IMR-90 (cell line): ENCODE data around the gene GCNT3. TPM values are rescaled to one million over a fixed set of nuclear protein-coding genes. Genes with fewer than 3 reads are reported as not detected.

Experiments used
- ATAC-seq: fragments of 200-7000 bp; cut with Tn5 transposase; 2 replicates; pipeline ENCODE4 v1.9.1; 2020; ENCODE audit warnings: low read depth, mild to moderate bottlenecking, moderate library complexity
- BruUV-seq: library from RNA; stranded (reverse); fragments of 400-500 nt; replicated peaks from 2 replicates; lab custom pipeline; 2021; lab: Mats Ljungman, UMichigan
- CTCF ChIA-PET: fragments of 300-600 bp; formaldehyde crosslinking; extraction: SDS; loops from one replicate; lab custom pipeline; 2021; ENCODE audit warnings: antibody characterized with exemption; lab: Yijun Ruan, JAX
- POLR2A ChIA-PET: fragments of 300-600 bp; sonication (Branson Sonifier 250); formaldehyde crosslinking; loops from one replicate; lab custom pipeline; 2022; ENCODE audit warnings: antibody characterized with exemption; ENCODE audit not compliant: unreplicated experiment; lab: Charles Lee
- DNase-seq: peaks from one replicate; pipeline ENCODE4 v3.0.0; 2013
- H2AFZ ChIP-seq: replicated peaks from 2 replicates; pipeline ENCODE3; 2013; ENCODE audit warnings: low read length, mild to moderate bottlenecking; ENCODE audit not compliant: poor library complexity
- H2AK5ac ChIP-seq: 2 replicates; pipeline ENCODE4 v1.6.1; 2013; ENCODE audit warnings: low read depth, low read length, inconsistent platforms
- H2AK9ac ChIP-seq: replicated peaks from 2 replicates; pipeline ENCODE3; 2013; ENCODE audit warnings: mild to moderate bottlenecking, low read depth, low read length, moderate library complexity; ENCODE audit not compliant: poor library complexity
- H2BK120ac ChIP-seq: 2 replicates; pipeline ENCODE4 v1.6.1; 2013; ENCODE audit warnings: low read depth, low read length, inconsistent platforms
- H2BK15ac ChIP-seq: 3 replicates; pipeline ENCODE4 v1.6.1; 2013; ENCODE audit warnings: low read depth, low read length, inconsistent platforms
- H2BK20ac ChIP-seq: 2 replicates; pipeline ENCODE4 v1.6.1; 2013; ENCODE audit warnings: low read depth, mild to moderate bottlenecking, inconsistent platforms, low read length, moderate library complexity
- H2BK5ac ChIP-seq: 2 replicates; pipeline ENCODE4 v1.6.1; 2013; ENCODE audit warnings: mild to moderate bottlenecking, low read depth, low read length, inconsistent platforms; ENCODE audit not compliant: poor library complexity, severe bottlenecking
- H3K14ac ChIP-seq: replicated peaks from 2 replicates; pipeline ENCODE4 v1.6.1; 2013; ENCODE audit warnings: low read depth, low read length, inconsistent platforms
- H3K18ac ChIP-seq: 2 replicates; pipeline ENCODE4 v1.6.1; 2013; ENCODE audit warnings: low read depth, low read length, control low read depth
- H3K23ac ChIP-seq: 2 replicates; pipeline ENCODE4 v1.6.1; 2013; ENCODE audit warnings: low read depth, low read length, inconsistent platforms
- H3K27ac ChIP-seq: 2 replicates; pipeline ENCODE4 v1.5.1; 2013; ENCODE audit warnings: mild to moderate bottlenecking, control low read depth, low read length; ENCODE audit not compliant: insufficient read depth
- H3K27me3 ChIP-seq: 2 replicates; pipeline ENCODE4 v1.6.1; 2013; ENCODE audit warnings: low read length; ENCODE audit not compliant: control insufficient read depth, insufficient read depth
- H3K36me3 ChIP-seq: 2 replicates; pipeline ENCODE4 v1.6.1; 2013; ENCODE audit warnings: low read length, mixed read lengths; ENCODE audit not compliant: control insufficient read depth, insufficient read depth
- H3K4ac ChIP-seq: 2 replicates; pipeline ENCODE4 v1.6.1; 2013; ENCODE audit warnings: low read depth, low read length, inconsistent platforms
- H3K4me1 ChIP-seq: 2 replicates; pipeline ENCODE4 v1.6.1; 2013; ENCODE audit warnings: low read length, mixed read lengths; ENCODE audit not compliant: control insufficient read depth, insufficient read depth
- H3K4me2 ChIP-seq: 2 replicates; pipeline ENCODE4 v1.6.1; 2013; ENCODE audit warnings: low read depth, mild to moderate bottlenecking, control low read depth, low read length, moderate library complexity
- H3K4me3 ChIP-seq: 2 replicates; pipeline ENCODE4 v1.5.1; 2013; ENCODE audit warnings: low read depth, mild to moderate bottlenecking, control low read depth, low read length, moderate library complexity; ENCODE audit not compliant: insufficient read depth
- H3K56ac ChIP-seq: 2 replicates; pipeline ENCODE4 v1.6.1; 2013; ENCODE audit warnings: low read length, inconsistent platforms; ENCODE audit not compliant: insufficient read depth; ENCODE audit errors: extremely low read depth
- H3K79me1 ChIP-seq, 2 experiments: 2 replicates each; pipeline ENCODE4 v1.6.1; 2013; ENCODE audit warnings: low read length in 2 of 2, inconsistent platforms in 1 of 2, low read depth in 1 of 2
- H3K9ac ChIP-seq: 2 replicates; pipeline ENCODE4 v1.6.1; 2013; ENCODE audit warnings: low read depth, low read length, control low read depth
- H3K9me1 ChIP-seq: 2 replicates; pipeline ENCODE4 v1.6.1; 2013; ENCODE audit warnings: low read length, inconsistent platforms; ENCODE audit not compliant: insufficient read depth
- H3K9me3 ChIP-seq: 2 replicates; pipeline ENCODE4 v1.6.1; 2013; ENCODE audit warnings: low read length; ENCODE audit not compliant: control insufficient read depth, insufficient read depth
- H4K20me1 ChIP-seq: 2 replicates; pipeline ENCODE4 v1.6.1; 2013; ENCODE audit warnings: low read length, inconsistent platforms; ENCODE audit not compliant: insufficient read depth
- H4K5ac ChIP-seq: 2 replicates; pipeline ENCODE4 v1.6.1; 2013; ENCODE audit warnings: mild to moderate bottlenecking, low read depth, low read length, control low read depth
- H4K8ac ChIP-seq, 2 experiments: 2 replicates each; pipeline ENCODE4 v1.6.1; 2013; ENCODE audit warnings: low read depth in 2 of 2, low read length in 2 of 2, control low read depth in 1 of 2, inconsistent platforms in 1 of 2
- H4K91ac ChIP-seq: 2 replicates; pipeline ENCODE4 v1.6.1; 2013; ENCODE audit warnings: low read depth, low read length, inconsistent platforms; ENCODE audit not compliant: insufficient read depth
- BHLHE40 ChIP-seq: fragments of 150-350 bp; IDR thresholded peaks from 2 replicates; pipeline ENCODE4 v1.6.1; 2016; ENCODE audit warnings: mild to moderate bottlenecking, low read depth, low read length
- CEBPB ChIP-seq: IDR thresholded peaks from 2 replicates; pipeline ENCODE4 v1.6.1; 2012; ENCODE audit warnings: low read depth, low read length, improper control_type of control experiment
- CHD1 ChIP-seq: IDR thresholded peaks from 2 replicates; pipeline ENCODE4 v1.6.1; 2012; ENCODE audit warnings: low read depth, low read length, improper control_type of control experiment
- FOS ChIP-seq: fragments of 150-350 bp; IDR thresholded peaks from 2 replicates; pipeline ENCODE4 v1.6.1; 2016; ENCODE audit warnings: low read depth, low read length
- MAFK ChIP-seq: IDR thresholded peaks from 2 replicates; pipeline ENCODE4 v1.6.1; 2012; ENCODE audit warnings: low read depth, low read length, improper control_type of control experiment
- MAZ ChIP-seq: IDR thresholded peaks from 2 replicates; pipeline ENCODE4 v1.6.1; 2012; ENCODE audit warnings: low read depth, mild to moderate bottlenecking, low read length, improper control_type of control experiment, moderate library complexity, borderline replicate concordance
- MXI1 ChIP-seq: IDR thresholded peaks from 2 replicates; pipeline ENCODE4 v1.6.1; 2012; ENCODE audit warnings: low read depth, mild to moderate bottlenecking, low read length, moderate library complexity, borderline replicate concordance
- NFE2L2 ChIP-seq: fragments of 150-350 bp; IDR thresholded peaks from 2 replicates; pipeline ENCODE4 v1.6.1; 2016; ENCODE audit warnings: low read depth, mild to moderate bottlenecking, low read length
- POLR2A ChIP-seq: IDR thresholded peaks from 2 replicates; pipeline ENCODE4 v1.6.1; 2012; ENCODE audit warnings: mild to moderate bottlenecking, low read depth, low read length
- RAD21 ChIP-seq: IDR thresholded peaks from 2 replicates; pipeline ENCODE4 v1.6.1; 2012; ENCODE audit warnings: low read length, improper control_type of control experiment
- RCOR1 ChIP-seq: IDR thresholded peaks from 2 replicates; pipeline ENCODE4 v1.6.1; 2012; ENCODE audit warnings: mild to moderate bottlenecking, low read length, improper control_type of control experiment; ENCODE audit not compliant: insufficient replicate concordance
- RFX5 ChIP-seq: IDR thresholded peaks from 2 replicates; pipeline ENCODE4 v1.8.0; 2012; ENCODE audit warnings: low read depth, mild to moderate bottlenecking, low read length, moderate library complexity
- SMC3 ChIP-seq: fragments of 150-350 bp; IDR thresholded peaks from 2 replicates; pipeline ENCODE4 v1.6.1; 2016; ENCODE audit warnings: low read depth, mild to moderate bottlenecking, antibody characterized with exemption, low read length, moderate library complexity
- USF2 ChIP-seq: fragments of 150-350 bp; IDR thresholded peaks from 2 replicates; pipeline ENCODE4 v1.6.1; 2017; ENCODE audit warnings: mild to moderate bottlenecking, antibody characterized with exemption, low read length, low read depth
- WGBS, 2 experiments: methylation state at CpG; one replicate each; pipeline versions ENCODE4 v1.1.5 to v1.1.7; 2013; ENCODE audit warnings: missing lambda C conversion rate in 2 of 2; ENCODE audit not compliant: insufficient read length in 1 of 2; ENCODE audit errors: extremely low coverage in 2 of 2; 5-methylcytosine and 5-hydroxymethylcytosine counted together
- dilution Hi-C: fragments of 300-500 bp; cut with HindIII; formaldehyde crosslinking; loops from one replicate; pipeline ENCODE4 v1.14.3; 2018; ENCODE audit warnings: low sequenced_read_pairs; ENCODE audit not compliant: unreplicated experiment
- in situ Hi-C: fragments of 300-500 bp; cut with MboI; formaldehyde crosslinking; loops from 3 replicates; pipeline ENCODE4 v1.14.3; 2019; ENCODE audit warnings: low sequenced_read_pairs, inconsistent platforms, mixed read lengths
- intact Hi-C: fragments of 100-400 bp; cut with micrococcal nuclease; formaldehyde crosslinking; loops from 2 replicates; pipeline ENCODE4 v1.10.0; 2022
- polyA plus RNA-seq, 3 experiments: library from polyadenylated mRNA; depleted of rRNA; stranded (reverse); fragments of >200 nt; gene quantifications; 2 replicates each; pipeline ENCODE4 v1.2.3, GENCODE V29; 2012; ENCODE audit warnings: low replicate concordance in 1 of 3
- total RNA-seq: library from RNA; depleted of rRNA; stranded (reverse); fragments of >200 nt; gene quantifications from 2 replicates; pipeline ENCODE4 v1.2.3, GENCODE V29; 2012
- TF ChIP-seq, protein P1 (sequence below): fragments of 150-350 bp; IDR thresholded peaks from 2 replicates; pipeline ENCODE4 v1.6.1; 2016; ENCODE audit warnings: low read depth, mild to moderate bottlenecking, low read length, moderate library complexity, borderline replicate concordance
- TF ChIP-seq, protein P2 (sequence below): conservative IDR thresholded peaks from 2 replicates; pipeline ENCODE4 v1.5.1; 2012; ENCODE audit warnings: mild to moderate bottlenecking, low read depth, low read length, improper control_type of control experiment

The GCNT3 gene
- total and polyA plus RNA-seq, 2 of the 4 experiments (the other 2 are of a cell fraction) = not detected

- Histone ChIP-seq H4K91ac (no peak overlapping the region), H3K23ac (no peak overlapping the region), H2BK5ac (no peak overlapping the region), H4K20me1 (peaks cover 19% of the 10 kb centered on the region; the same call in 1 of the 2 replicates), H3K56ac (no peak overlapping the region), H3K14ac (no peak overlapping the region), H3K79me1 (peaks cover 31 to 52% of the 10 kb centered on the region in 2 experiments), H2AFZ (no peak overlapping the region), H2AK9ac (no peak overlapping the region), H3K4me3 (no peak overlapping the region), H3K18ac (no peak overlapping the region), H3K4me1 (peaks cover 2% of the 10 kb centered on the region; the same call in 1 of the 2 replicates), H4K5ac (no peak overlapping the region), H3K36me3 (peaks cover 15% of the 10 kb centered on the region), H2BK15ac (no peak overlapping the region), H3K9ac (no peak overlapping the region), H2BK20ac (no peak overlapping the region), H3K4ac (no peak overlapping the region), H3K27ac (no peak overlapping the region), H2BK120ac (no peak overlapping the region), H3K27me3 (no peaks in the 10 kb centered on the region), H3K4me2 (no peak overlapping the region), H3K9me1 (peaks cover 5% of the 10 kb centered on the region), H4K8ac (no peak overlapping the region), H2AK5ac (no peak overlapping the region), H3K9me3 (no peaks in the 10 kb centered on the region)
- dilution Hi-C loops (no loop called here), intact Hi-C loops (no loop called here), in situ Hi-C loops (no loop called here)
- WGBS, 2 experiments = 80% methylated on average over 1 of the region's 1 CpG; no CpG with 5 or more reads in 1 of the 2 experiments
- ATAC-seq (no peak), DNase-seq (no peak)
- TF ChIP-seq CEBPB = no peak
- TF ChIP-seq FOS = no peak
- TF ChIP-seq POLR2A = no peak
- no peak for TF ChIP-seq BHLHE40
- TF ChIP-seq, protein P1, sequence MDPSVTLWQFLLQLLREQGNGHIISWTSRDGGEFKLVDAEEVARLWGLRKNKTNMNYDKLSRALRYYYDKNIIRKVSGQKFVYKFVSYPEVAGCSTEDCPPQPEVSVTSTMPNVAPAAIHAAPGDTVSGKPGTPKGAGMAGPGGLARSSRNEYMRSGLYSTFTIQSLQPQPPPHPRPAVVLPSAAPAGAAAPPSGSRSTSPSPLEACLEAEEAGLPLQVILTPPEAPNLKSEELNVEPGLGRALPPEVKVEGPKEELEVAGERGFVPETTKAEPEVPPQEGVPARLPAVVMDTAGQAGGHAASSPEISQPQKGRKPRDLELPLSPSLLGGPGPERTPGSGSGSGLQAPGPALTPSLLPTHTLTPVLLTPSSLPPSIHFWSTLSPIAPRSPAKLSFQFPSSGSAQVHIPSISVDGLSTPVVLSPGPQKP = no peak
- TF ChIP-seq RCOR1 = no peak
- no peak for TF ChIP-seq MAFK
- TF ChIP-seq NFE2L2 = no peak
- no peak for TF ChIP-seq RAD21
- no peak for TF ChIP-seq MXI1
- TF ChIP-seq SMC3 = no peak
- no peak for TF ChIP-seq USF2
- TF ChIP-seq CHD1 = no peak
- TF ChIP-seq RFX5 = no peak
- TF ChIP-seq MAZ = no peak
- TF ChIP-seq, protein P2, sequence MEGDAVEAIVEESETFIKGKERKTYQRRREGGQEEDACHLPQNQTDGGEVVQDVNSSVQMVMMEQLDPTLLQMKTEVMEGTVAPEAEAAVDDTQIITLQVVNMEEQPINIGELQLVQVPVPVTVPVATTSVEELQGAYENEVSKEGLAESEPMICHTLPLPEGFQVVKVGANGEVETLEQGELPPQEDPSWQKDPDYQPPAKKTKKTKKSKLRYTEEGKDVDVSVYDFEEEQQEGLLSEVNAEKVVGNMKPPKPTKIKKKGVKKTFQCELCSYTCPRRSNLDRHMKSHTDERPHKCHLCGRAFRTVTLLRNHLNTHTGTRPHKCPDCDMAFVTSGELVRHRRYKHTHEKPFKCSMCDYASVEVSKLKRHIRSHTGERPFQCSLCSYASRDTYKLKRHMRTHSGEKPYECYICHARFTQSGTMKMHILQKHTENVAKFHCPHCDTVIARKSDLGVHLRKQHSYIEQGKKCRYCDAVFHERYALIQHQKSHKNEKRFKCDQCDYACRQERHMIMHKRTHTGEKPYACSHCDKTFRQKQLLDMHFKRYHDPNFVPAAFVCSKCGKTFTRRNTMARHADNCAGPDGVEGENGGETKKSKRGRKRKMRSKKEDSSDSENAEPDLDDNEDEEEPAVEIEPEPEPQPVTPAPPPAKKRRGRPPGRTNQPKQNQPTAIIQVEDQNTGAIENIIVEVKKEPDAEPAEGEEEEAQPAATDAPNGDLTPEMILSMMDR = no peak
- no TSS peak for BruUV-seq
- POLR2A ChIA-PET = no interaction called here
- CTCF ChIA-PET = interaction anchor here (0.6 kb wide), 1 partner anchor 15 kb away, joined by 3 read pairs; no protein-coding TSS in a partner anchor
Observed at GRCh38 chr15:59654046-59654445, 42.5 kb downstream of the GCNT3 start.
